Mucosa of descending colon (tissue), 3 donors: ENCODE measurements around the gene ELP4. TPM values are rescaled to one million over a fixed set of nuclear protein-coding genes. Genes with fewer than 3 reads are reported as not detected.

Source experiments
- ATAC-seq: fragments of 200-7000 bp; cut with Tn5 transposase; one replicate; pipeline ENCODE4 v1.9.1; 2020; ENCODE audit warnings: mild to moderate bottlenecking, moderate library complexity
- DNase-seq, 3 donors: peaks; one replicate each; pipeline ENCODE4 v3.0.0-alpha.2; 2020
- H3K36me3 ChIP-seq: fragments of 200-600 bp; one replicate; pipeline ENCODE4 v1.8.0; 2021; ENCODE audit warnings: low read depth, mild to moderate bottlenecking
- H3K4me1 ChIP-seq: fragments of 200-600 bp; one replicate; pipeline ENCODE4 v1.8.0; 2021; ENCODE audit warnings: low read depth, mild to moderate bottlenecking
- H3K4me3 ChIP-seq: fragments of 200-600 bp; one replicate; pipeline ENCODE4 v1.8.0; 2021; ENCODE audit warnings: mild to moderate bottlenecking
- H3K9me3 ChIP-seq: fragments of 200-600 bp; one replicate; pipeline ENCODE4 v1.8.0; 2021; ENCODE audit warnings: mild to moderate bottlenecking
- intact Hi-C, 2 donors: fragments of 100-400 bp; cut with DNase I in 1 of 2; cut with micrococcal nuclease in 1 of 2; formaldehyde crosslinking; loops; one replicate each; pipeline versions ENCODE4 v1.11.0 to v1.11.1; 2022; cut with DNase I, micrococcal nuclease
- total RNA-seq, 3 donors: library from RNA; stranded (reverse); fragmentation: NEBNext Ultra II Directional in 2 of 3; extraction: Animal tissue kit (Norgen Biotek cat#: 25700) in 2 of 3; gene quantifications; one replicate each; pipeline versions ENCODE4 v1.2.1 to v1.2.4, GENCODE V29; 2021 to 2023
- TF ChIP-seq, protein P1 (sequence below): fragments of 200-600 bp; IDR thresholded peaks from one replicate; pipeline ENCODE4 v1.8.0; 2022; ENCODE audit warnings: antibody characterized with exemption, mild to moderate bottlenecking
- donor health status: DM: no; HTN: no; CAD: no; lungs with moderate emphysema.
- donor health status: DM: no; HTN: no; CAD: no.
- donor health status: DM: no; HTN: yes; CAD: no.

ELP4 gene
- total RNA-seq, 3 donors from 2014 or later: 13.2 to 21.4 (median 18.7) TPM

DNA sequence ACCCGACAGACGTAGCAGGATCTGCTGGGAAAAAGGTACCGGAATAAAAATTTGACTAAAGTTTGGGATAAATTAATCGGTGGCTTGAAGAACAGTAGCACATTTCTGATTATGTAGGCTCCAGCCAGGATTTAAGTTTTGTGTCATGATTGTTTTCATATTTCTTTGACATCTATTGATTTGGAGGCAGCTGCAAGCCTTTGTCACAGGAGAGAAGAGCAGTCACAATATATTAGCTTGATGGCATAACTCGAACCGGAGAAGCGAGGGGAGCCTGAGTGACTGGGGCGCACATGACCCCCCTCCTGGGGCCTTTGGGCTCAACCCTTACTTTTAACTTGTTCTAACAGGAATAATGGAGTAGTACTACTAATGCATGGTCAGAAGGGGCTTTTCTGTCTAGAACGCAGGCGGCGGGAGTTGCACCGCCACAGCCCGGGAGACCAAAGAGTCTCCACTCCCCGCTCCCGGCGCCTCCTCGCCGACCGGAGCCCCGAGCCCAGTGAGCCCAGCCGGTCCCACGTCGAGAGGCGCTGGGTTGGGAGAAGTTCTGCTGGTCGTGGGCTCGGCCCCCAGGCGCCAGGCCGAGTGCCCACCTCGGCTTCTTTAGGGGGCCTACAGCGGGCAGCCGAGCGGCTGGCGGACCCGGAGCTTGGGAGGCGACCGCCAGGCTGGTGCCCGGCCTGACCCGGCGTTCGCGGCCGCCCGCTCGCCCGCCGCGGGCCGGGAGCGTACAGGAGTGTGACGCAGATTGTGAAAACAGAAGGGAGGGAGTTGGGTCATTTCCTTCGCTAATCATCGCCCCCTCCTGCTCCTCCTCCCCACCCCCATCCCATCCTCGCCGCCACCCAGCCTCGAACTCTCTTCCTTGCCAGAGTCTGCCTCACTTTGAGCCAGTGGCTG, 317.2 kb downstream of the ELP4 start:
- ATAC-seq (no peak), DNase-seq (no peak)
- no peaks in the 10 kb centered on the region for H3K36me3 ChIP-seq
- H3K9me3 ChIP-seq: no peaks in the 10 kb centered on the region
- intact Hi-C loops: no loop called here
- H3K4me3 ChIP-seq: no peak overlapping the region
- no peaks in the 10 kb centered on the region for H3K4me1 ChIP-seq
- TF ChIP-seq, protein P1, sequence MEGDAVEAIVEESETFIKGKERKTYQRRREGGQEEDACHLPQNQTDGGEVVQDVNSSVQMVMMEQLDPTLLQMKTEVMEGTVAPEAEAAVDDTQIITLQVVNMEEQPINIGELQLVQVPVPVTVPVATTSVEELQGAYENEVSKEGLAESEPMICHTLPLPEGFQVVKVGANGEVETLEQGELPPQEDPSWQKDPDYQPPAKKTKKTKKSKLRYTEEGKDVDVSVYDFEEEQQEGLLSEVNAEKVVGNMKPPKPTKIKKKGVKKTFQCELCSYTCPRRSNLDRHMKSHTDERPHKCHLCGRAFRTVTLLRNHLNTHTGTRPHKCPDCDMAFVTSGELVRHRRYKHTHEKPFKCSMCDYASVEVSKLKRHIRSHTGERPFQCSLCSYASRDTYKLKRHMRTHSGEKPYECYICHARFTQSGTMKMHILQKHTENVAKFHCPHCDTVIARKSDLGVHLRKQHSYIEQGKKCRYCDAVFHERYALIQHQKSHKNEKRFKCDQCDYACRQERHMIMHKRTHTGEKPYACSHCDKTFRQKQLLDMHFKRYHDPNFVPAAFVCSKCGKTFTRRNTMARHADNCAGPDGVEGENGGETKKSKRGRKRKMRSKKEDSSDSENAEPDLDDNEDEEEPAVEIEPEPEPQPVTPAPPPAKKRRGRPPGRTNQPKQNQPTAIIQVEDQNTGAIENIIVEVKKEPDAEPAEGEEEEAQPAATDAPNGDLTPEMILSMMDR: no peak

- TF ChIP-seq, protein P1: no peak
- H3K4me3 ChIP-seq: no peak overlapping the region
- intact Hi-C loops: no loop called here
- H3K9me3 ChIP-seq: no peaks in the 10 kb centered on the region
- H3K4me1 ChIP-seq: no peaks in the 10 kb centered on the region
- ATAC-seq (no peak), DNase-seq (no peak)
- no peaks in the 10 kb centered on the region for H3K36me3 ChIP-seq
Measured at GRCh38 chr11:31827455-31828206, 318.1 kb downstream of the ELP4 start.

DNA sequence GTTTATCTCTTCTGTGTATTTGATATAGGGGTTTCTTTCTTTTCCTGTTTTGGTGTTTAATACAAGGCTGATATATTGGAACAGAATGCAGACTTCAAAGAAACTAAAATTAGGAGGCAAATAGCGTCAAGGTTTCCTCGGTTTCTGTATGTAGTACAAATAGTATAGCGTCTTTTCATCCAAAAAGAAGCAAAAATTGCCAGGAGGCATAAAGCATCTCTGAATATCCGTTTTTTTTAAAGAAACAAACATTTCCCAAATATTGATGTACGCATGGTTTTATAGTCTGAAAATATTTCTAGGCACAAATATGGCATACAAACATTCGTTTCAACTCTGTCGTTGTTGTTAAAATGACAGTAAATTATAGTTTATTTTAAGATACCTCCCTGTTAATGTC, 318.6 kb downstream of the ELP4 start:
- TF ChIP-seq, protein P1: no peak
- no peaks in the 10 kb centered on the region for H3K9me3 ChIP-seq
- ATAC-seq (no peak), DNase-seq (no peak)
- no peaks in the 10 kb centered on the region for H3K4me1 ChIP-seq
- intact Hi-C loops: no loop called here
- H3K4me3 ChIP-seq: no peak overlapping the region
- H3K36me3 ChIP-seq: no peaks in the 10 kb centered on the region

GRCh38 chr11:31830406-31830805, 320.8 kb downstream of the ELP4 start:
- TF ChIP-seq, protein P1: no peak
- intact Hi-C loops: no loop called here
- no peak for ATAC-seq
- H3K9me3 ChIP-seq: no peaks in the 10 kb centered on the region
- H3K4me3 ChIP-seq: no peak overlapping the region
- H3K36me3 ChIP-seq: no peaks in the 10 kb centered on the region
- H3K4me1 ChIP-seq: no peaks in the 10 kb centered on the region
- DNase-seq: no peak

- Histone ChIP-seq H3K36me3 (no peaks in the 10 kb centered on the region), H3K9me3 (no peaks in the 10 kb centered on the region), H3K4me3 (no peak overlapping the region), H3K4me1 (no peaks in the 10 kb centered on the region)
- intact Hi-C loops: no loop called here
- no peak for DNase-seq
- ATAC-seq: no peak
- TF ChIP-seq, protein P1: no peak
Measured at GRCh38 chr11:31834237-31834636, 324.7 kb downstream of the ELP4 start.

Other genes with a start within 250 kb of the ELP4 start
- under 1 TPM in 1 of 3 donors, not detected in 2; 0.22 TPM for gene DCDC1, start 140.0 kb upstream of the ELP4 start, total RNA-seq
- gene DNAJC24, start 139.9 kb upstream of the ELP4 start, total RNA-seq: 10 to 100 TPM in 2 of 3 donors, 1 to 10 TPM in 1; 8.8 to 14.8 (median 11.2) TPM
- 10 to 100 TPM; 15.0 to 18.9 (median 18.2) TPM for gene IMMP1L, start 145 bp upstream of the ELP4 start, total RNA-seq